ENCODE results near the gene TNRC6C.
"Not testable (repeated sequence)": the region's sequence is repeated elsewhere in the genome, so short reads cannot be mapped to it uniquely, and the experiment has no call there.

TNRC6C gene

GRCh38 chr17:77968788-77969187 lies 10.3 kb downstream of the TNRC6C start:
- peaks cover 84% of the 10 kb centered on the region for H3K4me1 Mint-ChIP-seq (ENCODE audit: low read depth)

GRCh38 chr17:77972271-77972670 lies 13.8 kb downstream of the TNRC6C start:
- H3K4me3 Mint-ChIP-seq; H3K9me3 Mint-ChIP-seq (ENCODE audit: low read depth); H3K27me3 Mint-ChIP-seq; H3K27ac Mint-ChIP-seq; H3K36me3 Mint-ChIP-seq: not testable (repeated sequence)
- peaks cover 79% of the 10 kb centered on the region for H3K4me1 Mint-ChIP-seq (ENCODE audit: low read depth)

More at GRCh38 chr17:77968788-77969187, 10.3 kb downstream of the TNRC6C start:
- Mint-ChIP-seq H3K27ac (no peak overlapping the region), H3K4me3 (no peak overlapping the region), H3K27me3 (no peaks in the 10 kb centered on the region), H3K36me3 (no peaks in the 10 kb centered on the region), H3K9me3 (ENCODE audit: low read depth) (no peaks in the 10 kb centered on the region)

DNA sequence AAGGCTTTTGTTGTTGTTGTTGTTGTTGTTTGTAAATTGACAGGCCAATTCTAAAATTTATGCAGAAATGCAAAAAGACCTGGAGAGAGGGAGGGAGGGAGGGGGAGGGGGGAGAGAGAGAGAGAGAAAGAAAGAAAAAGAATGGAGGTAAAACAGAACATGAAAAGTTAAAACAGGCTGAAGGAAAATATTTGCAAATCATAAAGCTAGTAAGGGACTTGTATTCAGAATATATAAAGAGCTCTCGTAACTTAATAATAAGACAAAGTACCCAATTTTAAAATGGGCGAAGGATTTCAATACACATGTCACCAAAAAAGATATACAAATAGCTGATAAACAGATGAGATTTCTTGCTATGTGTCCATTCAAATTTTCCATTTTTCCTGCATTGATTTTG lies 15.4 kb downstream of the TNRC6C start:
- Mint-ChIP-seq H3K27me3 (no peaks in the 10 kb centered on the region), H3K27ac (no peak overlapping the region), H3K36me3 (no peaks in the 10 kb centered on the region), H3K4me1 (ENCODE audit: low read depth) (peaks cover 76% of the 10 kb centered on the region), H3K9me3 (ENCODE audit: low read depth) (no peaks in the 10 kb centered on the region), H3K4me3 (no peak overlapping the region)

DNA sequence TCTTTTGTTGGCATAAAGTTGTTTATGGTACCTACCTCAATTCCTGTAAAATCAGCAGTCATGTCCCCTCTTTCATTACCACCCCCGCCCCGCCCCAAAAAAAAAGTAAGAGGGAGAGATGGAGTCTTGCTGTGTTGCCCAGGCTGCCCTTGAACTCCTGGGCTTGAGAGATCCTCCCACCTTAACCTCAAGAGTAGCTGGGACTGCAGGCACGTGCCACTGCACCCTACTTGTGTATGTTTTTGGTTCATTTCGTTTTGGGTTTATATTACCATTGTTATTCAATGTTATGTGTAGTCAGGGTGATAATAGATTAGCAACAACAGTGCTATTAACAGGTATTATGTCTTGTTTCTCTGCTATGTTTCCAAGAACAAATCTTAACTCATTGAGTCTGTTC lies 15.9 kb downstream of the TNRC6C start:
- peaks cover 80% of the 10 kb centered on the region for H3K4me1 Mint-ChIP-seq (ENCODE audit: low read depth)
- H3K27ac Mint-ChIP-seq: no peak overlapping the region
- H3K36me3 Mint-ChIP-seq: peaks cover 1% of the 10 kb centered on the region
- H3K9me3 Mint-ChIP-seq (ENCODE audit: low read depth): no peaks in the 10 kb centered on the region
- no peaks in the 10 kb centered on the region for H3K27me3 Mint-ChIP-seq
- no peak overlapping the region for H3K4me3 Mint-ChIP-seq

- H3K36me3 Mint-ChIP-seq: peaks cover 13% of the 10 kb centered on the region
- not testable (repeated sequence) for H3K4me3 Mint-ChIP-seq; H3K27ac Mint-ChIP-seq; H3K27me3 Mint-ChIP-seq; H3K9me3 Mint-ChIP-seq (ENCODE audit: low read depth)
- peaks cover 50% of the 10 kb centered on the region for H3K4me1 Mint-ChIP-seq (ENCODE audit: low read depth)
These were observed 23.9 kb downstream of the TNRC6C start for GRCh38 chr17:77982430-77982829.

GRCh38 chr17:77990301-77990700 lies 31.8 kb downstream of the TNRC6C start:
- Mint-ChIP-seq H3K4me1 (ENCODE audit: low read depth) (peaks cover 69% of the 10 kb centered on the region), H3K36me3 (peaks cover 2% of the 10 kb centered on the region), H3K4me3 (no peak overlapping the region), H3K9me3 (ENCODE audit: low read depth) (no peaks in the 10 kb centered on the region), H3K27ac (peak overlapping the region; percentile 30), H3K27me3 (no peaks in the 10 kb centered on the region)

GRCh38 chr17:77993735-77994134 lies 35.2 kb downstream of the TNRC6C start:
- Mint-ChIP-seq H3K27ac (peak overlapping the region; percentile 29), H3K4me1 (ENCODE audit: low read depth) (peaks cover 83% of the 10 kb centered on the region)
- not testable (repeated sequence) for H3K27me3 Mint-ChIP-seq; H3K9me3 Mint-ChIP-seq (ENCODE audit: low read depth); H3K4me3 Mint-ChIP-seq; H3K36me3 Mint-ChIP-seq

- peak overlapping the region; percentile 77 for H3K27ac Mint-ChIP-seq
- peaks cover 82% of the 10 kb centered on the region for H3K4me1 Mint-ChIP-seq (ENCODE audit: low read depth)
- H3K9me3 Mint-ChIP-seq (ENCODE audit: low read depth): no peaks in the 10 kb centered on the region
- H3K4me3 Mint-ChIP-seq: peak overlapping the region; percentile 18
- peaks cover 2% of the 10 kb centered on the region for H3K36me3 Mint-ChIP-seq
- no peaks in the 10 kb centered on the region for H3K27me3 Mint-ChIP-seq
These were observed 36.8 kb downstream of the TNRC6C start for GRCh38 chr17:77995146-77995852.

DNA sequence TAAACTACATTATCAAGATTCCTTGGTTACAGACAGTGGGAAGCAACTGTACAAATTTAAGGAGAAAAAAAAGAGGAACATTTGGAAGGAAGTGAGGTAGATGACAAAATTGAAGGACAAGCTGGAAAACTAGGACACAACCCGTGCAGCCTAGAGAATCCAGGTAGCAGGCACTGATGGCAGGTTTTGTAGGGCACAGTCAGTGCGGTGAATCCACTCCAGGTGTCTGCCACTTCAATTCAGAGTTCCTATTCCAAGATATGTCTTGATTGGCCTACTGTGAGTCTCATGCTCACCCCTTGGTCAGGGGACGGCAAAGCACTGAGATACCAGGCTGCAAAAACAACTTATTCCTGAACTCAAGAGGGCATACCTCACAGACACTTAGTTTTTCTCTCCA lies 37.8 kb downstream of the TNRC6C start:
- H3K9me3 Mint-ChIP-seq (ENCODE audit: low read depth): no peaks in the 10 kb centered on the region
- H3K27me3 Mint-ChIP-seq: no peaks in the 10 kb centered on the region
- H3K4me1 Mint-ChIP-seq (ENCODE audit: low read depth): peaks cover 82% of the 10 kb centered on the region
- H3K27ac Mint-ChIP-seq: peak overlapping the region; percentile 59
- no peak overlapping the region for H3K4me3 Mint-ChIP-seq
- H3K36me3 Mint-ChIP-seq: peaks cover 2% of the 10 kb centered on the region

- no peaks in the 10 kb centered on the region for H3K27me3 Mint-ChIP-seq
- no peaks in the 10 kb centered on the region for H3K9me3 Mint-ChIP-seq (ENCODE audit: low read depth)
- peak overlapping the region; percentile 13 for H3K27ac Mint-ChIP-seq
- no peaks in the 10 kb centered on the region for H3K36me3 Mint-ChIP-seq
- H3K4me3 Mint-ChIP-seq: no peak overlapping the region
- peaks cover 80% of the 10 kb centered on the region for H3K4me1 Mint-ChIP-seq (ENCODE audit: low read depth)
These were observed 41.1 kb downstream of the TNRC6C start for GRCh38 chr17:77999413-78000173.

GRCh38 chr17:78000341-78000740 lies 41.8 kb downstream of the TNRC6C start:
- no peak overlapping the region for H3K4me3 Mint-ChIP-seq
- no peaks in the 10 kb centered on the region for H3K36me3 Mint-ChIP-seq
- peaks cover 73% of the 10 kb centered on the region for H3K4me1 Mint-ChIP-seq (ENCODE audit: low read depth)
- no peaks in the 10 kb centered on the region for H3K9me3 Mint-ChIP-seq (ENCODE audit: low read depth)
- no peaks in the 10 kb centered on the region for H3K27me3 Mint-ChIP-seq
- H3K27ac Mint-ChIP-seq: peak overlapping the region; percentile 73

DNA sequence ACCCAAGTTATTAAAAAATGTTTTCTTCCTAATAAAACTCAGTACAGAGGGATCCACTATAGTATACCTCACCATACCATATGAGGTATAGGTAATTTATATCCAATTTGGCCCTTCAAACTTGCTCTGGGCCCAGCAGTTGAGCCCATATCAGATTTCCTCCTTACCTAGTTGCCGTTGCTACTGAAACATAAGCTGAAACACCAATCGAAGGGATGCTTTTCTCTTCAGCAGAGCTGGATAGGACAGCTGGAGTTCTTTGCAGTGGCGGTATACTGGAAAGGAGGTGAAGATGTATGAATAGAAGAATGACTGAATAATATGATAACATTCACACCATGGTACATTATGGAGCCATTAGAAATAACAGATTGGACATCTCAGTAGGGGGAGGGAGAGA lies 42.7 kb downstream of the TNRC6C start:
- Mint-ChIP-seq H3K27me3 (no peaks in the 10 kb centered on the region), H3K36me3 (no peaks in the 10 kb centered on the region), H3K4me1 (ENCODE audit: low read depth) (peaks cover 73% of the 10 kb centered on the region), H3K4me3 (no peak overlapping the region), H3K9me3 (ENCODE audit: low read depth) (no peaks in the 10 kb centered on the region), H3K27ac (peak overlapping the region; percentile 7)

GRCh38 chr17:78001612-78002011 lies 43.1 kb downstream of the TNRC6C start:
- Mint-ChIP-seq H3K4me3 (no peak overlapping the region), H3K36me3 (peaks cover 2% of the 10 kb centered on the region), H3K27ac (peak overlapping the region; percentile 18), H3K4me1 (ENCODE audit: low read depth) (peaks cover 72% of the 10 kb centered on the region), H3K9me3 (ENCODE audit: low read depth) (no peaks in the 10 kb centered on the region), H3K27me3 (no peaks in the 10 kb centered on the region)

GRCh38 chr17:78002166-78002565 lies 43.7 kb downstream of the TNRC6C start:
- Mint-ChIP-seq H3K4me3 (no peak overlapping the region), H3K4me1 (ENCODE audit: low read depth) (peaks cover 66% of the 10 kb centered on the region), H3K36me3 (peaks cover 2% of the 10 kb centered on the region), H3K27me3 (no peaks in the 10 kb centered on the region), H3K27ac (peak overlapping the region; percentile 6), H3K9me3 (ENCODE audit: low read depth) (no peaks in the 10 kb centered on the region)

DNA sequence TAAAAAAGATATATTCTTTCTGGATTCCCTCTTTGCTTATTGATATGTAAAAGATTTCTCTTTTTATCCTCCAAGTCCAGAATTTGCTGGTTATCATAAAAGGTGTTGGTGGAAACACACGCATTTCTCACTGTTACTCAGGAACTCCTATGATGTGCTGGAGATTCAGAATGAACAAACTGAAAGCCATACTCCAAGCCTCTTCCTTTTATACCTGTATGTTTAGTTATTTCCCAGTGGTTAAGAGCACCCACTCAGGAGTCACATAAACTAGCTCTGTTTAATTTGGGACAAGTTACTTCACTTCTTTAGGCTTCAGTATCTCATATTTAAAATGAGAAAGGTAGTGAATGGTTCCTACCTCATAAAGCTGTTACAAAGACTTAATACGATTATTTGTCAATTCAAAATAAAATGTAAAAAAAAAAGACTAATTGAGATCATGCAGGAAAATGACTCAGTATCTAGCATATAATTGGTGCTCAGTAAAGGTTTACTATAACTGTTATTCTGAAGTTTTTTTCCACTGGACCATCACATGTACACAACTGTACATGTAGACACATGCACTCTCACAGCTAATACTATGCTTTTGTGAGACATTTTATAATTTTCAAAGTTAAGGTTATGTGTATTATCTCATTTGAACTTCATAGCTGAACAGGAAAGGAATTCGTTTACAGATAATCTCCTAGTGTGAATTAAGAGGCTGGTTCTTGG lies 47.1 kb downstream of the TNRC6C start:
- Mint-ChIP-seq H3K27ac (peak overlapping the region; percentile 82), H3K27me3 (no peaks in the 10 kb centered on the region), H3K36me3 (peaks cover 2% of the 10 kb centered on the region), H3K4me1 (ENCODE audit: low read depth) (peaks cover 46% of the 10 kb centered on the region), H3K9me3 (ENCODE audit: low read depth) (no peaks in the 10 kb centered on the region), H3K4me3 (no peak overlapping the region)
